Measurements from ENCODE around the gene KLHL35.

- TF ChIP-seq CTCF (IDR thresholded peaks at IDR 0.05) (no peak), POLR2A (IDR thresholded peaks at IDR 0.05) (no peak)
Observed at GRCh38 chr11:75402002-75402773, 30.8 kb downstream of the KLHL35 start.

Measured in body of pancreas (tissue), 4 donors.